ENCODE results near the gene REXO4.

REXO4 gene

DNA sequence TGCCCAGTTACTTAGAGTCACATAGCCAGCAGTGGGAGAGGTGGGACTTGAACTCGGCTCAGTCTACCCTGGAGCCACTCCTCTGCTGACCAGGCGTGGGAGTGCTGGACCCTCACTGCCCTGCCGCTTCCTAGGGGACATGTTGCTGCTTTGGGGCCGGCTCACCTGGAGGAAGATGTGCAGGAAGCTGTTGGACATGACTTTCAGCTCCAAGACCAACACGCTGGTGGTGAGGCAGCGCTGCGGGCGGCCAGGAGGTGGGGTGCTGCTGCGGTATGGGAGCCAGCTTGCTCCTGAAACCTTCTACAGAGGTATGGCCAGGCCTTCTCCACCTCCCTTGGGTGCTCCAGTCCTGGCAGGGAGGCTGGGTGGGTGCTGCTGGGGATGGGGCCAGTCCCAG lies 38.6 kb upstream of the REXO4 start:
- no peak for ATAC-seq (ENCODE audit: low read depth)
- H3K27me3 ChIP-seq (ENCODE audit: insufficient read depth, poor library complexity, severe bottlenecking) = no peaks in the 10 kb centered on the region
- TF ChIP-seq, protein P1, sequence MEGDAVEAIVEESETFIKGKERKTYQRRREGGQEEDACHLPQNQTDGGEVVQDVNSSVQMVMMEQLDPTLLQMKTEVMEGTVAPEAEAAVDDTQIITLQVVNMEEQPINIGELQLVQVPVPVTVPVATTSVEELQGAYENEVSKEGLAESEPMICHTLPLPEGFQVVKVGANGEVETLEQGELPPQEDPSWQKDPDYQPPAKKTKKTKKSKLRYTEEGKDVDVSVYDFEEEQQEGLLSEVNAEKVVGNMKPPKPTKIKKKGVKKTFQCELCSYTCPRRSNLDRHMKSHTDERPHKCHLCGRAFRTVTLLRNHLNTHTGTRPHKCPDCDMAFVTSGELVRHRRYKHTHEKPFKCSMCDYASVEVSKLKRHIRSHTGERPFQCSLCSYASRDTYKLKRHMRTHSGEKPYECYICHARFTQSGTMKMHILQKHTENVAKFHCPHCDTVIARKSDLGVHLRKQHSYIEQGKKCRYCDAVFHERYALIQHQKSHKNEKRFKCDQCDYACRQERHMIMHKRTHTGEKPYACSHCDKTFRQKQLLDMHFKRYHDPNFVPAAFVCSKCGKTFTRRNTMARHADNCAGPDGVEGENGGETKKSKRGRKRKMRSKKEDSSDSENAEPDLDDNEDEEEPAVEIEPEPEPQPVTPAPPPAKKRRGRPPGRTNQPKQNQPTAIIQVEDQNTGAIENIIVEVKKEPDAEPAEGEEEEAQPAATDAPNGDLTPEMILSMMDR (IDR thresholded peaks at IDR 0.05; ENCODE audit: poor library complexity, severe bottlenecking) = no peak

DNA sequence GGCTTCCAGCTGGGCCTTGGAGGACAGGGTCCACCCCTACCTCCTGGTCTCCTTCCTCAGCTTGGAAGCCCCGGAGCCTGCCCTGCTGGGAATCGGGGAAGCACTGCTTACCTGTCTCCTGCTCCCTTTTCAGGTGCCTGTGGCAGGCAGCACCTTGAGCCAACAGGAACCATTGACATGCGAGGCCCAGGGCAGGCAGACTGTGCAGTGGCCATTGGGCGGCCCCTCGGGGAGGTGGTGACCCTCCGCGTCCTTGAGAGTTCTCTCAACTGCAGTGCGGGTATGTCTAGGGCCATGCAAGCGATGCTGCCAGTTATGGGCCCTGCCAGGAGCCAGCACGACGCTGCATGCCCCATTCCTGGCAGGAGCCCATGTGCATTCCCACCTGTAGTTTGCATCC lies 38.1 kb upstream of the REXO4 start:
- no peak overlapping the region for H3K27ac ChIP-seq (ENCODE audit: poor library complexity, severe bottlenecking)
- peaks cover 3% of the 10 kb centered on the region for H3K4me1 ChIP-seq (ENCODE audit: insufficient read depth, poor library complexity, severe bottlenecking)
- H3K27me3 ChIP-seq (ENCODE audit: insufficient read depth, poor library complexity, severe bottlenecking) = no peaks in the 10 kb centered on the region
- no peak for ATAC-seq (ENCODE audit: low read depth)
- H3K4me3 ChIP-seq (ENCODE audit: severe bottlenecking) = no peak overlapping the region
- no peaks in the 10 kb centered on the region for H3K9me3 ChIP-seq (ENCODE audit: severe bottlenecking)
- TF ChIP-seq, protein P1 (IDR thresholded peaks at IDR 0.05; ENCODE audit: poor library complexity, severe bottlenecking) = no peak
- DNase-seq (ENCODE audit: low spot score) = no peak
- no peaks in the 10 kb centered on the region for H3K36me3 ChIP-seq (ENCODE audit: low read depth)

More for the DNA sequence above, 38.6 kb upstream of the REXO4 start:
- no peak overlapping the region for H3K27ac ChIP-seq (ENCODE audit: poor library complexity, severe bottlenecking)
- no peak for DNase-seq (ENCODE audit: low spot score)
- no peaks in the 10 kb centered on the region for H3K36me3 ChIP-seq (ENCODE audit: low read depth)
- peaks cover 3% of the 10 kb centered on the region for H3K4me1 ChIP-seq (ENCODE audit: insufficient read depth, poor library complexity, severe bottlenecking)
- no peaks in the 10 kb centered on the region for H3K9me3 ChIP-seq (ENCODE audit: severe bottlenecking)
- no peak overlapping the region for H3K4me3 ChIP-seq (ENCODE audit: severe bottlenecking)

DNA sequence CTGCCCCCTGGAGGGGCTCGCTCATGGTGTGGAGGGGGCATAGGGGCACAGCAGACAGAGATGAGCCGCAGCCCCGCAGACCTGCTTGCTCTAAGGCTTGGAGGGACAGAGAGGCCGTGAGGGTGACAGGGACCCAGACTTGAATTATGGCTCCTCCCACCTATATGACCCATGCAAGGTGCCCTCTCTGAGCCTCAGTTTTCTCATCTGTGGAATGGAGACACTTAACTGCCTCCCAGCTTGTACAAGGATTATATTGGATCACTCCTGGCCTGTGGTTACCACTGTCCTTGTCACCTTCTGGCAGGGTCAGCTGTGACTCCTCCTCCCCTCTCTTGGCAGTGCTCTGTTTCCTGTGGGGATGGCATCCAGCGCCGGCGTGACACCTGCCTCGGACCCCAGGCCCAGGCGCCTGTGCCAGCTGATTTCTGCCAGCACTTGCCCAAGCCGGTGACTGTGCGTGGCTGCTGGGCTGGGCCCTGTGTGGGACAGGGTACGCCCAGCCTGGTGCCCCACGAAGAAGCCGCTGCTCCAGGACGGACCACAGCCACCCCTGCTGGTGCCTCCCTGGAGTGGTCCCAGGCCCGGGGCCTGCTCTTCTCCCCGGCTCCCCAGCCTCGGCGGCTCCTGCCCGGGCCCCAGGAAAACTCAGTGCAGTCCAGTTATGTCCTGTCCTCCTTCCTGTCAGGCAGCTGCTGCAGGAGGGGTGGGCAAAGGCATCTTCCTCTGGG lies 37.3 kb upstream of the REXO4 start:
- TF ChIP-seq, protein P1 (IDR thresholded peaks at IDR 0.05; ENCODE audit: poor library complexity, severe bottlenecking) = no peak
- DNase-seq (ENCODE audit: low spot score) = no peak
- H3K36me3 ChIP-seq (ENCODE audit: low read depth) = no peaks in the 10 kb centered on the region
- no peak overlapping the region for H3K27ac ChIP-seq (ENCODE audit: poor library complexity, severe bottlenecking)
- no peak for ATAC-seq (ENCODE audit: low read depth)
- no peak overlapping the region for H3K4me3 ChIP-seq (ENCODE audit: severe bottlenecking)
- H3K27me3 ChIP-seq (ENCODE audit: insufficient read depth, poor library complexity, severe bottlenecking) = no peaks in the 10 kb centered on the region
- no peaks in the 10 kb centered on the region for H3K9me3 ChIP-seq (ENCODE audit: severe bottlenecking)
- H3K4me1 ChIP-seq (ENCODE audit: insufficient read depth, poor library complexity, severe bottlenecking) = no peaks in the 10 kb centered on the region

DNA sequence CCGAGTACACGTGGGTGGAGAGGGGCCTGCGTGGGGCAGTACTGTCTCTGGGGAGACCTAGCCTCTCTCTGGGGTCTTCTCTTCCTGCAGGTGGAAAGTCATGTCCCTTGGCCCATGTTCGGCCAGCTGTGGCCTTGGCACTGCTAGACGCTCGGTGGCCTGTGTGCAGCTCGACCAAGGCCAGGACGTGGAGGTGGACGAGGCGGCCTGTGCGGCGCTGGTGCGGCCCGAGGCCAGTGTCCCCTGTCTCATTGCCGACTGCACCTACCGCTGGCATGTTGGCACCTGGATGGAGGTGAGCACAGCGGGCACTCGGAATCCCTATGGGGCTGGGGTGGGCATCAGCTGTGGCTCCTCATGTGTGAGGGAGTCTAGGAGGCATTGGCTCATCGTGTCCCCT lies 36.5 kb upstream of the REXO4 start:
- no peaks in the 10 kb centered on the region for H3K36me3 ChIP-seq (ENCODE audit: low read depth)
- no peak overlapping the region for H3K4me3 ChIP-seq (ENCODE audit: severe bottlenecking)
- H3K27ac ChIP-seq (ENCODE audit: poor library complexity, severe bottlenecking) = no peak overlapping the region
- DNase-seq (ENCODE audit: low spot score) = no peak
- no peaks in the 10 kb centered on the region for H3K9me3 ChIP-seq (ENCODE audit: severe bottlenecking)
- H3K27me3 ChIP-seq (ENCODE audit: insufficient read depth, poor library complexity, severe bottlenecking) = no peaks in the 10 kb centered on the region
- TF ChIP-seq, protein P1 (IDR thresholded peaks at IDR 0.05; ENCODE audit: poor library complexity, severe bottlenecking) = no peak
- no peak for ATAC-seq (ENCODE audit: low read depth)
- no peaks in the 10 kb centered on the region for H3K4me1 ChIP-seq (ENCODE audit: insufficient read depth, poor library complexity, severe bottlenecking)

DNA sequence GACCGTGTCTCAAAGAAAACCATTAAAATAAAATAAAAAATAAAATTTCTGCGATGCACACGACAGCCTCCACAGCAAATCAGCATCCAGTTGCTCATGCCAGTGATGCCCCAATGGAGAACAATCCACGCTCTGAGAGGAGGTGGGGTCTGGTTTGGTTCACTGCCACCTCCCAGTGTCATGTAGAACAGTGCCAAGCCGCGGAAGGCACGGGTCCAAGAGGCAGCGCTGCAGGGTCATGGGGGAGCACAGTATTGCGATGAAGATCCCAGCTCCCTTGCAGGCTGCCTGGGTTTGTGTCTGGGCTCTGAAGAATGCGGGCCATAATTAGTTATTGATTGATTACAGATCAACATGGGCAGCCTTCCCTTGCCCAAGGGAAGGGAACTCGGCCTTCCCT lies 35.8 kb upstream of the REXO4 start:
- H3K36me3 ChIP-seq (ENCODE audit: low read depth) = no peaks in the 10 kb centered on the region
- H3K4me1 ChIP-seq (ENCODE audit: insufficient read depth, poor library complexity, severe bottlenecking) = no peaks in the 10 kb centered on the region
- no peaks in the 10 kb centered on the region for H3K9me3 ChIP-seq (ENCODE audit: severe bottlenecking)
- TF ChIP-seq, protein P1 (IDR thresholded peaks at IDR 0.05; ENCODE audit: poor library complexity, severe bottlenecking) = no peak
- H3K27me3 ChIP-seq (ENCODE audit: insufficient read depth, poor library complexity, severe bottlenecking) = no peaks in the 10 kb centered on the region
- no peak for DNase-seq (ENCODE audit: low spot score)
- no peak overlapping the region for H3K27ac ChIP-seq (ENCODE audit: poor library complexity, severe bottlenecking)
- no peak overlapping the region for H3K4me3 ChIP-seq (ENCODE audit: severe bottlenecking)
- no peak for ATAC-seq (ENCODE audit: low read depth)

Data from RWPE2 (cell line).